Adrenal gland (tissue), 5 donors: ENCODE results near the gene PEX16.

Experiments used
- CTCF ChIP-seq, 6 experiments: fragments of 450-650 bp in 4 of 6; fragments of 200-600 bp in 2 of 6; sonication (generic) in 1 of 6; IDR thresholded peaks; 1 replicate in 5 of 6; 2 replicates in 1 of 6; pipeline versions ENCODE4 v1.5.1 to v1.8.0; 2016 to 2021; ENCODE audit warnings: antibody characterized with exemption in 6 of 6, mild to moderate bottlenecking in 2 of 6, moderate library complexity in 1 of 6
- POLR2A ChIP-seq, 2 donors: fragments of 450-650 bp; IDR thresholded peaks; one replicate each; pipeline ENCODE4 v1.6.1; 2017; ENCODE audit warnings: antibody characterized with exemption in 2 of 2, mild to moderate bottlenecking in 2 of 2, moderate library complexity in 1 of 2
- donor health status: DM: no; HTN: no; CAD: no.

GRCh38 chr11:45927332-45927683 is 9.6 kb upstream of the PEX16 start:
- TF ChIP-seq CTCF (IDR thresholded peaks at IDR 0.05) (no peak), POLR2A (IDR thresholded peaks at IDR 0.05) (no peak)
